Activated T-cell treated with anti-CD3 and anti-CD28 coated beads, Interleukin-2, amount 50 U/mL, for 72 hours (primary cell): Measurements from ENCODE around the gene MARCHF10. TPM values are rescaled to one million over a fixed set of nuclear protein-coding genes. Genes with fewer than 3 reads are reported as not detected.
"Not testable (repeated sequence)": the region's sequence is repeated elsewhere in the genome, so short reads cannot be mapped to it uniquely, and the experiment has no call there.

Source experiments
- ATAC-seq, 2 donors: fragments of 150-1000 bp; cut with Tn5 transposase; replicated peaks in 1 of 2; 2 replicates each; pipeline ENCODE4 v1.10.0; 2021; ENCODE audit warnings: moderate library complexity in 2 of 2, mild to moderate bottlenecking in 1 of 2
- DNase-seq, 2 donors: peaks; one replicate each; pipeline ENCODE4 v3.0.0; 2021 to 2022; ENCODE audit warnings: mixed read lengths in 1 of 2
- H3K27ac Mint-ChIP-seq: one replicate; pipeline ENCODE4 v1.8.0; 2022; ENCODE audit warnings: mild to moderate bottlenecking, moderate library complexity, mixed read lengths
- H3K27me3 Mint-ChIP-seq: one replicate; pipeline ENCODE4 v1.8.0; 2022; ENCODE audit warnings: low read depth, mixed read lengths
- H3K36me3 Mint-ChIP-seq, 2 donors: one replicate each; pipeline ENCODE4 v1.8.0; 2022; ENCODE audit warnings: mixed read lengths in 2 of 2, mild to moderate bottlenecking in 1 of 2; ENCODE audit not compliant: insufficient read depth in 2 of 2
- H3K4me1 Mint-ChIP-seq: one replicate; pipeline ENCODE4 v1.8.0; 2022; ENCODE audit warnings: low read depth, mixed read lengths
- H3K4me3 Mint-ChIP-seq, 2 donors: one replicate each; pipeline ENCODE4 v1.8.0; 2022; ENCODE audit warnings: mild to moderate bottlenecking in 2 of 2, mixed read lengths in 2 of 2, moderate library complexity in 2 of 2
- H3K9me3 Mint-ChIP-seq, 2 donors: one replicate each; pipeline ENCODE4 v1.8.0; 2022; ENCODE audit warnings: mixed read lengths in 2 of 2
- total RNA-seq, 2 donors: library from RNA; stranded (reverse); gene quantifications; one replicate each; pipeline ENCODE4 v1.2.3, GENCODE V29; 2022

Gene MARCHF10
- total RNA-seq: not detected

- Mint-ChIP-seq H3K9me3 (no peaks in the 10 kb centered on the region), H3K4me1 (no peaks in the 10 kb centered on the region), H3K4me3 (peak within 1 kb of the TSS in 1 of 2 donors; percentile 39), H3K27ac (no peak within 1 kb of the TSS), H3K27me3 (peaks cover 52% of the 10 kb centered on the region), H3K36me3 (no peaks in the 10 kb centered on the region)
- DNase-seq (peak; percentile 29 to 36), ATAC-seq (peak; percentile 36 to 52)
These were observed at the start of gene MARCHF10 for GRCh38 chr17:62807812-62808575. Gene MARCHF10 (minus strand): TSS chr17:62808314. CDS start chr17:62801735, 6,579 bp downstream.

GRCh38 chr17:62857526-62857925 lies 49.4 kb upstream of the MARCHF10 start:
- Mint-ChIP-seq H3K27ac (no peak overlapping the region), H3K36me3 (no peaks in the 10 kb centered on the region), H3K9me3 (no peaks in the 10 kb centered on the region), H3K27me3 (peaks cover 47% of the 10 kb centered on the region), H3K4me3 (no peak overlapping the region), H3K4me1 (no peaks in the 10 kb centered on the region)
- ATAC-seq (no peak), DNase-seq (no peak)

- no peaks in the 10 kb centered on the region for H3K36me3 Mint-ChIP-seq
- peaks cover 40% of the 10 kb centered on the region for H3K27me3 Mint-ChIP-seq
- H3K9me3 Mint-ChIP-seq: no peaks in the 10 kb centered on the region
- no peaks in the 10 kb centered on the region for H3K4me1 Mint-ChIP-seq
- no peak overlapping the region for H3K4me3 Mint-ChIP-seq
- no peak for DNase-seq
- H3K27ac Mint-ChIP-seq: no peak overlapping the region
- ATAC-seq: no peak
These were observed 48.5 kb upstream of the MARCHF10 start for GRCh38 chr17:62856594-62856993.

- no peaks in the 10 kb centered on the region for H3K36me3 Mint-ChIP-seq
- no peaks in the 10 kb centered on the region for H3K4me1 Mint-ChIP-seq
- DNase-seq (no peak), ATAC-seq (no peak)
- H3K9me3 Mint-ChIP-seq: no peaks in the 10 kb centered on the region
- no peak overlapping the region for H3K27ac Mint-ChIP-seq
- H3K4me3 Mint-ChIP-seq: no peak overlapping the region
- H3K27me3 Mint-ChIP-seq: peaks cover 26% of the 10 kb centered on the region
These were observed 47.0 kb upstream of the MARCHF10 start for GRCh38 chr17:62855156-62855555.

- Mint-ChIP-seq H3K9me3 (no peaks in the 10 kb centered on the region), H3K27ac (no peak overlapping the region), H3K4me1 (no peaks in the 10 kb centered on the region), H3K36me3 (no peaks in the 10 kb centered on the region), H3K4me3 (no peak overlapping the region), H3K27me3 (peaks cover 26% of the 10 kb centered on the region)
- no peak for ATAC-seq
- no peak for DNase-seq
These were observed 46.1 kb upstream of the MARCHF10 start for GRCh38 chr17:62854098-62854680.

- DNase-seq: no peak
- ATAC-seq: no peak
- H3K4me3 Mint-ChIP-seq: no peak overlapping the region
- peaks cover 37% of the 10 kb centered on the region for H3K27me3 Mint-ChIP-seq
- H3K27ac Mint-ChIP-seq: no peak overlapping the region
- no peaks in the 10 kb centered on the region for H3K36me3 Mint-ChIP-seq
- H3K9me3 Mint-ChIP-seq: no peaks in the 10 kb centered on the region
- no peaks in the 10 kb centered on the region for H3K4me1 Mint-ChIP-seq
These were observed 44.1 kb upstream of the MARCHF10 start for GRCh38 chr17:62852195-62852594.

- not testable (repeated sequence) for ATAC-seq, DNase-seq, H3K4me1 Mint-ChIP-seq
These were observed 41.7 kb upstream of the MARCHF10 start for GRCh38 chr17:62849591-62850415.

GRCh38 chr17:62848334-62848733 lies 40.2 kb upstream of the MARCHF10 start:
- Mint-ChIP-seq H3K27ac (no peak overlapping the region), H3K4me1 (no peaks in the 10 kb centered on the region), H3K9me3 (no peaks in the 10 kb centered on the region), H3K4me3 (no peak overlapping the region), H3K27me3 (peaks cover 11% of the 10 kb centered on the region), H3K36me3 (no peaks in the 10 kb centered on the region)
- no peak for ATAC-seq
- no peak for DNase-seq

More at GRCh38 chr17:62849591-62850415, 41.7 kb upstream of the MARCHF10 start:
- H3K9me3 Mint-ChIP-seq, H3K27ac Mint-ChIP-seq, H3K36me3 Mint-ChIP-seq, H3K4me3 Mint-ChIP-seq: not testable (repeated sequence)
- H3K27me3 Mint-ChIP-seq: peaks cover 23% of the 10 kb centered on the region

- Mint-ChIP-seq H3K4me3 (no peak overlapping the region), H3K27me3 (peaks cover 11% of the 10 kb centered on the region), H3K4me1 (no peaks in the 10 kb centered on the region), H3K27ac (no peak overlapping the region), H3K36me3 (no peaks in the 10 kb centered on the region), H3K9me3 (no peaks in the 10 kb centered on the region)
- DNase-seq (no peak), ATAC-seq (no peak)
These were observed 39.3 kb upstream of the MARCHF10 start for GRCh38 chr17:62847426-62847825.

- Mint-ChIP-seq H3K4me1 (no peaks in the 10 kb centered on the region), H3K27me3 (peaks cover 36% of the 10 kb centered on the region), H3K36me3 (no peaks in the 10 kb centered on the region), H3K9me3 (no peaks in the 10 kb centered on the region), H3K4me3 (no peak overlapping the region), H3K27ac (no peak overlapping the region)
- ATAC-seq: no peak
- DNase-seq: no peak
These were observed 32.8 kb upstream of the MARCHF10 start for GRCh38 chr17:62840871-62841270.

- not testable (repeated sequence) for H3K4me1 Mint-ChIP-seq, H3K27ac Mint-ChIP-seq
These were observed 25.7 kb upstream of the MARCHF10 start for GRCh38 chr17:62833816-62834215.

GRCh38 chr17:62832405-62832804 lies 24.3 kb upstream of the MARCHF10 start:
- peaks cover 23% of the 10 kb centered on the region for H3K27me3 Mint-ChIP-seq

More at GRCh38 chr17:62833816-62834215, 25.7 kb upstream of the MARCHF10 start:
- not testable (repeated sequence) for H3K4me3 Mint-ChIP-seq, H3K9me3 Mint-ChIP-seq, ATAC-seq, H3K36me3 Mint-ChIP-seq, DNase-seq
- H3K27me3 Mint-ChIP-seq: peaks cover 22% of the 10 kb centered on the region

GRCh38 chr17:62831066-62831465 lies 23.0 kb upstream of the MARCHF10 start:
- H3K4me3 Mint-ChIP-seq, H3K4me1 Mint-ChIP-seq, ATAC-seq, H3K36me3 Mint-ChIP-seq, H3K27ac Mint-ChIP-seq, DNase-seq, H3K9me3 Mint-ChIP-seq: not testable (repeated sequence)
- peaks cover 11% of the 10 kb centered on the region for H3K27me3 Mint-ChIP-seq

More at GRCh38 chr17:62832405-62832804, 24.3 kb upstream of the MARCHF10 start:
- ATAC-seq (no peak), DNase-seq (no peak)
- peaks cover 6% of the 10 kb centered on the region for H3K4me1 Mint-ChIP-seq
- no peak overlapping the region for H3K4me3 Mint-ChIP-seq
- no peaks in the 10 kb centered on the region for H3K9me3 Mint-ChIP-seq
- H3K27ac Mint-ChIP-seq: no peak overlapping the region
- H3K36me3 Mint-ChIP-seq: no peaks in the 10 kb centered on the region
